ENCODE data around the gene TDRKH. TPM values are rescaled to one million over a fixed set of nuclear protein-coding genes. Genes with fewer than 3 reads are reported as not detected.

Gene TDRKH
- total RNA-seq, 2 donors from 2014 or later: 3.3 to 4.2 TPM

GRCh38 chr1:151811181-151811580 lies 20.9 kb upstream of the TDRKH start:
- Histone ChIP-seq H3K9me3 (no peaks in the 10 kb centered on the region), H3K27ac (no peak overlapping the region), H3K4me3 (no peak overlapping the region), H3K27me3 (no peaks in the 10 kb centered on the region), H3K36me3 (no peaks in the 10 kb centered on the region), H3K4me1 (no peaks in the 10 kb centered on the region)
- no peak for TF ChIP-seq CTCF (IDR thresholded peaks at IDR 0.05)
- DNase-seq (ENCODE audit: low spot score): no peak

- H3K27ac ChIP-seq: no peak overlapping the region
- H3K36me3 ChIP-seq: no peaks in the 10 kb centered on the region
- H3K27me3 ChIP-seq: no peaks in the 10 kb centered on the region
- DNase-seq (ENCODE audit: low spot score): no peak
- no peaks in the 10 kb centered on the region for H3K9me3 ChIP-seq
- no peak for TF ChIP-seq CTCF (IDR thresholded peaks at IDR 0.05)
- H3K4me3 ChIP-seq: no peak overlapping the region
- H3K4me1 ChIP-seq: no peaks in the 10 kb centered on the region
Measured at GRCh38 chr1:151809985-151810556, 19.8 kb upstream of the TDRKH start.

GRCh38 chr1:151809290-151809984 lies 19.1 kb upstream of the TDRKH start:
- Histone ChIP-seq H3K27ac (no peak overlapping the region), H3K4me1 (no peaks in the 10 kb centered on the region), H3K36me3 (no peaks in the 10 kb centered on the region), H3K27me3 (no peaks in the 10 kb centered on the region), H3K9me3 (no peaks in the 10 kb centered on the region), H3K4me3 (no peak overlapping the region)
- no peak for TF ChIP-seq CTCF (IDR thresholded peaks at IDR 0.05)
- no peak for DNase-seq (ENCODE audit: low spot score)

- H3K27me3 ChIP-seq: no peaks in the 10 kb centered on the region
- H3K27ac ChIP-seq: no peak overlapping the region
- TF ChIP-seq CTCF (IDR thresholded peaks at IDR 0.05): no peak
- H3K4me1 ChIP-seq: no peaks in the 10 kb centered on the region
- no peak overlapping the region for H3K4me3 ChIP-seq
- no peaks in the 10 kb centered on the region for H3K36me3 ChIP-seq
- no peaks in the 10 kb centered on the region for H3K9me3 ChIP-seq
- DNase-seq (ENCODE audit: low spot score): no peak
Measured at GRCh38 chr1:151807766-151808165, 17.5 kb upstream of the TDRKH start.

- Histone ChIP-seq H3K27ac (no peak overlapping the region), H3K4me3 (no peak overlapping the region), H3K36me3 (no peaks in the 10 kb centered on the region), H3K4me1 (no peaks in the 10 kb centered on the region), H3K9me3 (no peaks in the 10 kb centered on the region), H3K27me3 (no peaks in the 10 kb centered on the region)
- no peak for DNase-seq (ENCODE audit: low spot score)
- TF ChIP-seq CTCF (IDR thresholded peaks at IDR 0.05): no peak
Measured at GRCh38 chr1:151807131-151807530, 16.8 kb upstream of the TDRKH start.

- Histone ChIP-seq H3K27me3 (no peaks in the 10 kb centered on the region), H3K4me1 (no peaks in the 10 kb centered on the region), H3K27ac (no peak overlapping the region), H3K9me3 (no peaks in the 10 kb centered on the region), H3K36me3 (no peaks in the 10 kb centered on the region), H3K4me3 (no peak overlapping the region)
- DNase-seq (ENCODE audit: low spot score): no peak
- no peak for TF ChIP-seq CTCF (IDR thresholded peaks at IDR 0.05)
Measured at GRCh38 chr1:151806170-151806569, 15.9 kb upstream of the TDRKH start.

Data from right atrium auricular region (tissue), 2 donors.